NCI-H774 (cell line): ENCODE data around the gene GUCY1A2.

Experiments
- DNase-seq: peaks from one replicate; lab custom pipeline; 2025; lab: John Stamatoyannopoulos, UW

Gene GUCY1A2

GRCh38 chr11:106733635-106734034, 284.6 kb downstream of the GUCY1A2 start:
- no peak for DNase-seq

- DNase-seq, result no peak
These were observed 289.4 kb downstream of the GUCY1A2 start for GRCh38 chr11:106728859-106729258.

GRCh38 chr11:106728379-106728778, 289.9 kb downstream of the GUCY1A2 start:
- DNase-seq, result no peak

GRCh38 chr11:106727256-106727655, 291.0 kb downstream of the GUCY1A2 start:
- DNase-seq, result no peak

GRCh38 chr11:106724293-106724892, 293.9 kb downstream of the GUCY1A2 start:
- DNase-seq, result peak; percentile 9

DNA sequence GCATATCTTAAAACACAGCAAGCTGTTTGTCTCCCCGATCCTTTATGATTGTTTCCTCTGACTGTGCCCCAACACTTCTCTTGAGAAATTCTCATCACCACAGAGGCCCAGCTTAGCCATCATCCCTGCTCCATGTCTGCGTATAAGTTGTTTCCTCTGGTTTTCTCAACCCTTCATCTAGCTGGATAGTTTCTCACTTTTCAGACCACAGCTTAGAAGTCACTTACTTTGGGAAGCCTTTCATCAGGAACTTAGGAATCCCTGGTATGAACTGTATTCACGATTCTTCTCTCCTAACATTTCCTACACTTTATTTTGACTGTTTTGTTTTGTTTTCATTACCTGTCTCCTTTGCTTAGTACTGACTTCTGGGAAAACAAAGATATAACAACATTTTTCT, 295.2 kb downstream of the GUCY1A2 start:
- no peak for DNase-seq

DNA sequence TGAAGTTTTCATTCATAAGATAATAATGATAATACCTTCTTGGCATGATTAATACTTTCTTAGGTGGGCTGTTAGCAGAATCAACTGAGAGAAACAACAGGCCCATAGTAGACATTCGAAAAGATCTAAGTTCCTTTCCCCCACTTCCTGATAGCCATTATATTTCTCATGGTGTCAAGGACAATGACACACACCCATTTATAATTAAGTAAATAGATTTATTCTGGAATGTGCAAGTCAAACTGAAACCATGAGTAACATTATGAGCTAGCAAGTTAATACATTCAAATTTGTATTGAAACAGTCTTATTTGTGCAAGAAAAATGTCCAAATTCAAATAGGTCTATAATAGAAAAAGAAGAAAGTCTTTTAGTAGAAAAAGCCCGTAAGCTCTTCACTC, 301.1 kb downstream of the GUCY1A2 start:
- no peak for DNase-seq

- DNase-seq, result no peak
These were observed 304.1 kb downstream of the GUCY1A2 start for GRCh38 chr11:106714199-106714598.

GRCh38 chr11:106708348-106708747, 309.9 kb downstream of the GUCY1A2 start:
- DNase-seq, result no peak

GRCh38 chr11:106706355-106706754, 311.9 kb downstream of the GUCY1A2 start:
- no peak for DNase-seq

DNA sequence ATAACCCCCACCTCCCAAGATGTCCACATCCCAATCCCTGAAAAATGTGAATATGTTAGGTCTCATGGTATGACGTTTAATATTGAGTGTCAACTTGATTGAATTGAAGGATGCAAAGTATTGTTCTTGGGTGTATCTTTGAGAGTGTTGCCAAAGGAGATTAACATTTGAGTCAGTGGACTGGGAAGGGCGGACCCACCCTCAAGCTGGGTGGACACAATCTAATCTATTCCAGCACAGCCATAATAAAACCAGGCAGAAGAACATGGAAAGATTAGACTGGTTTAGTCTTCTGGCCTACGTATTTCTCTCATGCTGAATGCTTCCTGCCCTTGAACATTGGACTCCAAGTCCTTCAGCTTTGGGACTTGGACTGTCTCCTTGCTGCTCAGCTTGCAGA, 315.5 kb downstream of the GUCY1A2 start:
- DNase-seq, result no peak

GRCh38 chr11:106697058-106697457, 321.2 kb downstream of the GUCY1A2 start:
- DNase-seq, result no peak

GRCh38 chr11:106695506-106695905, 322.8 kb downstream of the GUCY1A2 start:
- no peak for DNase-seq

GRCh38 chr11:106694501-106694900, 323.8 kb downstream of the GUCY1A2 start:
- no peak for DNase-seq

GRCh38 chr11:106691807-106692365, 326.4 kb downstream of the GUCY1A2 start:
- DNase-seq, result no peak

DNA sequence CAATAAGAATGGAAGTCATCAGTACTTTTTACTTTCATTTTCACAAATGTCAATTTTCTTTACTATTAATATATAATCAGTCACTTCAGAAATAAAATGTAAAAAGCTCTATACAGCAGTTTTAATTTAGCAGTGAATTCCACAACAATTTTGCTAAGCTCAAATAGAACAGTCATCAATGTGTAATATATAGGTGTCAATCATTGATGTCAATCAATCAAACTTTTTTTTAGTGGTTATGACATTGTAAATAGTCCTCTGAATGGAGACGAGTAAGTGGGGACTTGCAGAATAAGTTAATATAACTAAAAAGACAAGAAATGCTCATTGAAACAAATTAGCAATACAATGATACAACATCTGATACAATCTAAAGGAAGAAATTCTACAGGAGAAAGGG, 327.4 kb downstream of the GUCY1A2 start:
- DNase-seq, result no peak

- DNase-seq, result no peak
These were observed 333.3 kb downstream of the GUCY1A2 start for GRCh38 chr11:106684944-106685343.

- DNase-seq, result no peak
These were observed 334.8 kb downstream of the GUCY1A2 start for GRCh38 chr11:106683435-106683834.

DNA sequence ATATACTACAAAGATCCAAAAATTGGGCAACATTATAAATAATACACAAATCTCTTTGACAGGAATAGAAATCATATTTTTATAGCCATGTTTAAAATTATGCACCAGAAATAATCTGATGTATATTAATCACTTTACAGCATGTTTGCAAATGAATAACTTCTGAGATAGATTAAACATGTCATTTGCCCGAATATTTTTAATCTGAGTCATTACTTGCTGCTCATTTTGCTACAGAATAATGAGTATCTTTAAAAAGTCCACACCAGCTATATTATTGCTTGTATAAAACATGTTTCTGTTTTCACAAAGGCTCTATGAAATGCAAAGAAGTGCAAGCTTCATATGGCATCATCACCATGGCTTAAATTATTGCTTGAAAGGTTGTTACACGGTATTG, 336.8 kb downstream of the GUCY1A2 start:
- DNase-seq, result no peak

GRCh38 chr11:106679581-106679980, 338.7 kb downstream of the GUCY1A2 start:
- no peak for DNase-seq

- no peak for DNase-seq
These were observed 339.1 kb downstream of the GUCY1A2 start for GRCh38 chr11:106679181-106679580.

DNA sequence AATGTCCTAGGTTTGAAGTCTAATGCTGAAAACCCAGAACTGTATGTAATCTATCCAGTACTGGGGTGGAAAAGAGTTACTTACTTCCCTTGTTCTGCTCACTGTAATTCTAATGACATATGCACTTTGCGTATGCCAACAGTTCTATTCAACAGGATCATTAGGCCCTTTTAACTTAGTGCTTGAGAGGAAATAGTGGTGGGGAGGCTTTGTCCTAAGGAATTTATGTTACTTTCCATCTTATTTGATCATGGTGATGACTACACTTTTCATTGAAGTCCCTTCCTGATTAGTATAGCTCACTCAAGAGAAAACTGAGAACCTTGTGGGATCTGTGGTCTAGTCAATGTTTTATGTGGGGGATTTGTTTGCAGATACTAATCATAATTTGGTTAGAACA, 348.2 kb downstream of the GUCY1A2 start:
- DNase-seq, result no peak

DNA sequence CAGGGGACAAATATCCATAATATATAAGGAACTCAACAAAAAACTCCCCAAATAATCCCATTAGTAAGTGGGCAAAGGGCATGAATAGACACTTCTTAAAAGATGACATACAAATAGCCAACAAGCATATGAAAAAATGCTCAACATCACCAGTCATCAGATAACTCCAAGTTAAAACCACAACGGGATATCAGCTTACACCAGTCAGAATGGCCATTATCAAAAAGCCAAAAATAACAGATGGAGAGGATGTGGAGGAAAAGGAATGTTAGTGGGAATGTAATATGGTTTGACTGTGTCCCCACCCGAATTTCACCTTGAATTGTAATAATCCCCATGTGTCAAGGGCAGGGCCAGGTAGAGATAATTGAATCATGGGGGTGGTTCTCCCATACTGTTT, 350.1 kb downstream of the GUCY1A2 start:
- DNase-seq, result no peak

- DNase-seq, result no peak
These were observed 361.6 kb downstream of the GUCY1A2 start for GRCh38 chr11:106656646-106657045.
